Measurements from ENCODE around the gene NTNG2. TPM values are rescaled to one million over a fixed set of nuclear protein-coding genes. Genes with fewer than 3 reads are reported as not detected.

NTNG2 gene
- total and polyA plus RNA-seq, 2 donors (not counting 3 experiments of a cell fraction or from before 2014, with no cell fraction given), result 0.08 to 0.88 TPM

GRCh38 chr9:132166599-132166998, 4.7 kb downstream of the NTNG2 start:
- Histone ChIP-seq H3K9me3 (replicated peaks; ENCODE audit: control insufficient read depth, insufficient read depth, low read length) (no peaks in the 10 kb centered on the region), H3K9me1 (replicated peaks; ENCODE audit: control insufficient read depth, extremely low read depth, insufficient read depth, low read length) (no peaks in the 10 kb centered on the region), H3K9ac (replicated peaks; ENCODE audit: extremely low read depth, insufficient read depth, low read length) (no peak overlapping the region), H3K4me1 (ENCODE audit: control insufficient read depth, extremely low read depth, insufficient read depth, low read length) (peaks cover 8% of the 10 kb centered on the region), H3K4me2 (ENCODE audit: insufficient read depth, low read length) (no peak overlapping the region), H2AFZ (ENCODE audit: low read depth, low read length) (no peak overlapping the region), H3K4me3 (replicated peaks in 1 of 3; ENCODE audit: insufficient read depth in 1 of 3, low read depth in 1 of 3, low read length in 3 of 3) (no peak overlapping the region), H3K36me3 (ENCODE audit: control insufficient read depth in 2 of 2, extremely low read depth in 1 of 2, insufficient read depth in 2 of 2, low read length in 2 of 2) (no peaks in the 10 kb centered on the region), H3K79me2 (ENCODE audit: control insufficient read depth, insufficient read depth, low read length) (no peaks in the 10 kb centered on the region), H3K27ac (ENCODE audit: insufficient read depth, low read depth, low read length) (no peak overlapping the region), H4K20me1 (replicated peaks; ENCODE audit: control insufficient read depth, extremely low read depth, insufficient read depth, low read length) (no peaks in the 10 kb centered on the region), H3K27me3 (ENCODE audit: control insufficient read depth in 2 of 2, insufficient read depth in 2 of 2, low read length in 2 of 2) (peaks cover 45 to 49% of the 10 kb centered on the region in 2 experiments)
- POLR2A ChIA-PET, result no interaction called here
- dilution Hi-C loops (cut with MboI; ENCODE audit: extremely low pct_ligation_motif_present, low sequenced_read_pairs), result no loop called here
- CTCF ChIA-PET, result interaction anchor here (1.0 to 7.6 kb wide), 4 partner anchors 10 to 404 kb away, joined by 3 to 408 read pairs (median 6); no protein-coding TSS in a partner anchor
- TF ChIP-seq GATA2 (IDR thresholded peaks at IDR 0.05; ENCODE audit: insufficient read depth, insufficient read length, low read depth, low read length) (no peak), CTCF (IDR thresholded peaks at IDR 0.05; ENCODE audit: extremely low read depth in 1 of 2, insufficient read depth in 1 of 2, low read depth in 1 of 2, low read length in 2 of 2) (peak; percentile 43 to 50)
- no TSS peak for BruUV-seq (replicated peaks)
- DNase-seq (ENCODE audit: low read depth, low spot score) (peak; percentile 15), FAIRE-seq (no peak)
- intact Hi-C loops (cut with micrococcal nuclease), result loop anchor here (2.0 kb wide), 1 partner anchor 404 kb away; no protein-coding TSS in a partner anchor

GRCh38 chr9:132167192-132167591, 5.3 kb downstream of the NTNG2 start:
- Histone ChIP-seq H3K27me3 (ENCODE audit: control insufficient read depth in 2 of 2, insufficient read depth in 2 of 2, low read length in 2 of 2) (peaks cover 44 to 48% of the 10 kb centered on the region in 2 experiments), H3K36me3 (ENCODE audit: control insufficient read depth in 2 of 2, extremely low read depth in 1 of 2, insufficient read depth in 2 of 2, low read length in 2 of 2) (no peaks in the 10 kb centered on the region), H2AFZ (ENCODE audit: low read depth, low read length) (no peak overlapping the region), H3K4me3 (replicated peaks in 1 of 3; ENCODE audit: insufficient read depth in 1 of 3, low read depth in 1 of 3, low read length in 3 of 3) (no peak overlapping the region), H3K4me1 (ENCODE audit: control insufficient read depth, extremely low read depth, insufficient read depth, low read length) (peaks cover 7% of the 10 kb centered on the region), H3K4me2 (ENCODE audit: insufficient read depth, low read length) (no peak overlapping the region), H4K20me1 (replicated peaks; ENCODE audit: control insufficient read depth, extremely low read depth, insufficient read depth, low read length) (no peaks in the 10 kb centered on the region), H3K9me1 (replicated peaks; ENCODE audit: control insufficient read depth, extremely low read depth, insufficient read depth, low read length) (no peaks in the 10 kb centered on the region), H3K27ac (ENCODE audit: insufficient read depth, low read depth, low read length) (no peak overlapping the region), H3K9ac (replicated peaks; ENCODE audit: extremely low read depth, insufficient read depth, low read length) (no peak overlapping the region), H3K79me2 (ENCODE audit: control insufficient read depth, insufficient read depth, low read length) (no peaks in the 10 kb centered on the region), H3K9me3 (replicated peaks; ENCODE audit: control insufficient read depth, insufficient read depth, low read length) (no peaks in the 10 kb centered on the region)
- TF ChIP-seq MYC (IDR thresholded peaks at IDR 0.05; ENCODE audit: low read depth, low read length) (no peak), GATA2 (IDR thresholded peaks at IDR 0.05; ENCODE audit: insufficient read depth, insufficient read length, low read depth, low read length) (no peak), EZH2 (IDR thresholded peaks at IDR 0.05; ENCODE audit: borderline replicate concordance, low read depth, low read length, severe bottlenecking) (no peak), FOS (IDR thresholded peaks at IDR 0.05; ENCODE audit: borderline replicate concordance, insufficient read depth, low read length) (no peak), JUN (IDR thresholded peaks at IDR 0.05; ENCODE audit: borderline replicate concordance, insufficient read depth, insufficient read length, low read depth) (no peak), CTCF (IDR thresholded peaks at IDR 0.05; ENCODE audit: extremely low read depth in 1 of 2, insufficient read depth in 1 of 2, low read depth in 1 of 2, low read length in 2 of 2) (no peak), POLR2A (IDR thresholded peaks at IDR 0.05; ENCODE audit: low read depth, low read length) (no peak), POLR2AphosphoS5 (IDR thresholded peaks at IDR 0.05; ENCODE audit: insufficient read depth, low read depth, low read length) (no peak)
- TF ChIP-seq, protein P1, sequence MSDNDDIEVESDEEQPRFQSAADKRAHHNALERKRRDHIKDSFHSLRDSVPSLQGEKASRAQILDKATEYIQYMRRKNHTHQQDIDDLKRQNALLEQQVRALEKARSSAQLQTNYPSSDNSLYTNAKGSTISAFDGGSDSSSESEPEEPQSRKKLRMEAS (IDR thresholded peaks at IDR 0.05; ENCODE audit: insufficient read depth, insufficient read length), result no peak
- dilution Hi-C loops (cut with MboI; ENCODE audit: extremely low pct_ligation_motif_present, low sequenced_read_pairs) (no loop called here), intact Hi-C loops (cut with micrococcal nuclease) (loop anchor here (2.0 kb wide), 1 partner anchor 404 kb away; no protein-coding TSS in a partner anchor)
- CTCF ChIA-PET, result interaction anchor here (0.8 to 7.6 kb wide), 11 partner anchors 9 to 407 kb away, joined by 3 to 408 read pairs (median 5); no protein-coding TSS in a partner anchor
- no peak for FAIRE-seq
- POLR2A ChIA-PET, result no interaction called here
- no peak for DNase-seq (ENCODE audit: low read depth, low spot score)
- BruUV-seq (replicated peaks), result no TSS peak
